CD4-positive, alpha-beta T cell treated with Interleukin-1 beta for 1 hour (primary cell): Measurements from ENCODE around the gene GALNT10.

ENCODE experiments used
- DNase-seq, 2 donors: peaks; one replicate each; pipeline ENCODE4 v3.0.0-alpha.2; 2020 to 2022

Gene GALNT10

GRCh38 chr5:154203798-154204578, 13.5 kb downstream of the GALNT10 start:
- DNase-seq: no peak

GRCh38 chr5:154205441-154206117, 15.0 kb downstream of the GALNT10 start:
- no peak for DNase-seq

- no peak for DNase-seq
Measured at GRCh38 chr5:154206311-154206710, 15.8 kb downstream of the GALNT10 start.

GRCh38 chr5:154207204-154207603, 16.7 kb downstream of the GALNT10 start:
- DNase-seq: no peak

- no peak for DNase-seq
Measured at GRCh38 chr5:154209591-154210081, 19.1 kb downstream of the GALNT10 start.

GRCh38 chr5:154210163-154210562, 19.6 kb downstream of the GALNT10 start:
- DNase-seq: no peak

- no peak for DNase-seq
Measured at GRCh38 chr5:154211641-154212390, 21.3 kb downstream of the GALNT10 start.

- DNase-seq: no peak
Measured at GRCh38 chr5:154213592-154213991, 23.1 kb downstream of the GALNT10 start.

GRCh38 chr5:154214371-154215106, 24.0 kb downstream of the GALNT10 start:
- DNase-seq: no peak

- DNase-seq: no peak
Measured at GRCh38 chr5:154215571-154216325, 25.2 kb downstream of the GALNT10 start.

GRCh38 chr5:154217462-154217861, 26.9 kb downstream of the GALNT10 start:
- DNase-seq: no peak

GRCh38 chr5:154218786-154219185, 28.3 kb downstream of the GALNT10 start:
- DNase-seq: no peak

GRCh38 chr5:154220625-154221024, 30.1 kb downstream of the GALNT10 start:
- no peak for DNase-seq

- peak; percentile 48 to 60 for DNase-seq
Measured at GRCh38 chr5:154221371-154221896, 30.9 kb downstream of the GALNT10 start.

- no peak for DNase-seq
Measured at GRCh38 chr5:154222414-154222813, 31.9 kb downstream of the GALNT10 start.

- DNase-seq: no peak
Measured at GRCh38 chr5:154223320-154223719, 32.8 kb downstream of the GALNT10 start.

GRCh38 chr5:154227090-154227489, 36.6 kb downstream of the GALNT10 start:
- DNase-seq: no peak

- DNase-seq: no peak
Measured at GRCh38 chr5:154228696-154229095, 38.2 kb downstream of the GALNT10 start.

- DNase-seq: no peak
Measured at GRCh38 chr5:154230526-154230925, 40.0 kb downstream of the GALNT10 start.

GRCh38 chr5:154234551-154234950, 44.0 kb downstream of the GALNT10 start:
- DNase-seq: no peak

- DNase-seq: no peak
Measured at GRCh38 chr5:154236011-154236410, 45.5 kb downstream of the GALNT10 start.
